Hepatocyte (in vitro differentiated cells): ENCODE data around the gene RASA3. TPM values are rescaled to one million over a fixed set of nuclear protein-coding genes. Genes with fewer than 3 reads are reported as not detected.
A peak's percentile ranks its signal among the peaks of the same experiment; 100 is the strongest.

Experiments used
- DNase-seq: peaks from one replicate; pipeline ENCODE4 v3.0.0-alpha.2; 2016; ENCODE audit warnings: low spot score
- H2AFZ ChIP-seq: fragments of 200-600 bp; sonication (generic); 2 replicates; pipeline ENCODE4 v1.6.0; 2016; ENCODE audit warnings: antibody characterized with exemption, mild to moderate bottlenecking
- H3K27ac ChIP-seq: fragments of 200-600 bp; sonication (generic); 2 replicates; pipeline ENCODE4 v1.5.1; 2016; ENCODE audit warnings: mild to moderate bottlenecking
- H3K27me3 ChIP-seq: fragments of 200-600 bp; sonication (generic); 2 replicates; pipeline ENCODE4 v1.6.1; 2016
- H3K36me3 ChIP-seq: fragments of 200-600 bp; sonication (generic); replicated peaks from 2 replicates; pipeline ENCODE4 v1.5.1; 2016; ENCODE audit warnings: low read depth; ENCODE audit not compliant: insufficient read depth
- H3K4me1 ChIP-seq: fragments of 200-600 bp; sonication (generic); 2 replicates; pipeline ENCODE4 v1.5.1; 2016; ENCODE audit warnings: mild to moderate bottlenecking, moderate library complexity; ENCODE audit not compliant: insufficient read depth
- H3K4me2 ChIP-seq: fragments of 200-600 bp; sonication (generic); 2 replicates; pipeline ENCODE4 v1.6.0; 2016
- H3K4me3 ChIP-seq: fragments of 200-600 bp; sonication (generic); 2 replicates; pipeline ENCODE4 v1.5.1; 2016; ENCODE audit warnings: mild to moderate bottlenecking
- H3K79me2 ChIP-seq: fragments of 200-600 bp; sonication (generic); 2 replicates; pipeline ENCODE4 v1.6.0; 2017; ENCODE audit warnings: mild to moderate bottlenecking
- H3K9me2 ChIP-seq: fragments of 200-600 bp; sonication (generic); replicated peaks from 2 replicates; pipeline ENCODE4 v1.6.0; 2017; ENCODE audit warnings: mild to moderate bottlenecking; ENCODE audit not compliant: insufficient read depth
- H3K9me3 ChIP-seq: fragments of 200-600 bp; sonication (generic); 2 replicates; pipeline ENCODE4 v1.5.1; 2016; ENCODE audit warnings: low read depth, mild to moderate bottlenecking
- H4K20me1 ChIP-seq: fragments of 200-600 bp; sonication (generic); 2 replicates; pipeline ENCODE4 v1.6.0; 2016; ENCODE audit warnings: mild to moderate bottlenecking; ENCODE audit not compliant: insufficient read depth, poor library complexity, severe bottlenecking
- CTCF ChIP-seq: fragments of 200-600 bp; sonication (generic); IDR thresholded peaks from 2 replicates; pipeline ENCODE4 v1.5.1; 2016; ENCODE audit warnings: antibody characterized with exemption, mild to moderate bottlenecking; ENCODE audit not compliant: poor library complexity
- EZH2 ChIP-seq: fragments of 200-600 bp; sonication (generic); IDR thresholded peaks from 2 replicates; pipeline ENCODE4 v1.6.1; 2016; ENCODE audit warnings: antibody characterized with exemption, mild to moderate bottlenecking, borderline replicate concordance
- EZH2phosphoT487 ChIP-seq: fragments of 200-600 bp; sonication (generic); IDR thresholded peaks from one replicate; pipeline ENCODE4 v1.6.1; 2018; ENCODE audit warnings: antibody characterized with exemption, mild to moderate bottlenecking, low read depth, moderate library complexity; ENCODE audit not compliant: unreplicated experiment, severe bottlenecking
- WGBS: methylation state at CpG from one replicate; pipeline ENCODE4 v1.1.6; 2016; ENCODE audit warnings: low lambda C conversion rate; ENCODE audit errors: missing lambda C conversion rate; 5-methylcytosine and 5-hydroxymethylcytosine counted together
- polyA plus RNA-seq: library from polyadenylated mRNA; unstranded; fragments of >200 nt; fragmentation: Nextera tagmentation; extraction: Ambion mirVana; gene quantifications from 2 replicates; pipeline ENCODE4 v1.2.1, GENCODE V29; 2016
- total RNA-seq: library from RNA; depleted of rRNA; stranded (reverse); fragments of >200 nt; gene quantifications from 2 replicates; pipeline ENCODE4 v1.2.3, GENCODE V29; 2014

Gene RASA3
- total and polyA plus RNA-seq, 2 experiments from 2014 or later = 5.6 to 6.1 TPM

- H3K4me3 ChIP-seq = no peak overlapping the region
- TF ChIP-seq EZH2phosphoT487 (no peak), CTCF (no peak), EZH2 (no peak)
- H3K9me2 ChIP-seq = no peaks in the 10 kb centered on the region
- H3K4me1 ChIP-seq = peaks cover 4% of the 10 kb centered on the region
- no peaks in the 10 kb centered on the region for H3K36me3 ChIP-seq
- no peaks in the 10 kb centered on the region for H3K27me3 ChIP-seq
- H3K27ac ChIP-seq = no peak overlapping the region
- H3K79me2 ChIP-seq = no peaks in the 10 kb centered on the region
- H3K4me2 ChIP-seq = no peak overlapping the region
- DNase-seq = no peak
- WGBS = 90% methylated on average over 12 of the region's 12 CpGs
- no peaks in the 10 kb centered on the region for H4K20me1 ChIP-seq
- H2AFZ ChIP-seq = no peak overlapping the region
- no peaks in the 10 kb centered on the region for H3K9me3 ChIP-seq
These were observed 124.9 kb downstream of the RASA3 start for GRCh38 chr13:114007566-114007965.

- no peak for DNase-seq
- Histone ChIP-seq H3K4me2 (no peak overlapping the region), H3K27ac (peak overlapping the region; percentile 78), H3K27me3 (no peaks in the 10 kb centered on the region), H3K4me3 (no peak overlapping the region), H3K4me1 (peaks cover 4% of the 10 kb centered on the region), H3K9me3 (no peaks in the 10 kb centered on the region), H3K36me3 (no peaks in the 10 kb centered on the region), H4K20me1 (no peaks in the 10 kb centered on the region), H3K9me2 (no peaks in the 10 kb centered on the region), H3K79me2 (no peaks in the 10 kb centered on the region), H2AFZ (no peak overlapping the region)
- WGBS = 89% methylated on average over 15 of the region's 15 CpGs
- no peak for TF ChIP-seq CTCF
- no peak for TF ChIP-seq EZH2phosphoT487
- TF ChIP-seq EZH2 = no peak
These were observed 127.2 kb downstream of the RASA3 start for GRCh38 chr13:114005206-114005724.

GRCh38 chr13:114004420-114005205, 127.8 kb downstream of the RASA3 start:
- H3K27me3 ChIP-seq = no peaks in the 10 kb centered on the region
- H3K4me3 ChIP-seq = no peak overlapping the region
- DNase-seq = peak; percentile 77
- no peaks in the 10 kb centered on the region for H4K20me1 ChIP-seq
- H3K36me3 ChIP-seq = no peaks in the 10 kb centered on the region
- no peaks in the 10 kb centered on the region for H3K79me2 ChIP-seq
- peak overlapping the region; percentile 37 for H3K4me2 ChIP-seq
- H3K9me2 ChIP-seq = no peaks in the 10 kb centered on the region
- H2AFZ ChIP-seq = no peak overlapping the region
- H3K27ac ChIP-seq = peak overlapping the region; percentile 78
- 86% methylated on average over 41 of the region's 41 CpGs for WGBS
- peaks cover 4% of the 10 kb centered on the region for H3K4me1 ChIP-seq
- H3K9me3 ChIP-seq = no peaks in the 10 kb centered on the region
- TF ChIP-seq EZH2phosphoT487 (no peak), EZH2 (no peak), CTCF (no peak)
